Esophagus squamous epithelium (tissue), 4 donors: ENCODE data around the gene KIF26B.

Source experiments
- POLR2A ChIP-seq, 4 donors: fragments of 450-650 bp; IDR thresholded peaks; one replicate each; pipeline ENCODE4 v1.6.1; 2017; ENCODE audit warnings: antibody characterized with exemption in 4 of 4, mild to moderate bottlenecking in 4 of 4, moderate library complexity in 3 of 4
- TF ChIP-seq, protein P1 (sequence below), 6 experiments: fragments of 450-650 bp in 4 of 6; fragments of 200-600 bp in 2 of 6; sonication (generic) in 2 of 6; IDR thresholded peaks; one replicate each; pipeline ENCODE4 v1.5.1; 2016 to 2019; ENCODE audit warnings: antibody characterized with exemption in 6 of 6, mild to moderate bottlenecking in 4 of 6, moderate library complexity in 4 of 6

DNA sequence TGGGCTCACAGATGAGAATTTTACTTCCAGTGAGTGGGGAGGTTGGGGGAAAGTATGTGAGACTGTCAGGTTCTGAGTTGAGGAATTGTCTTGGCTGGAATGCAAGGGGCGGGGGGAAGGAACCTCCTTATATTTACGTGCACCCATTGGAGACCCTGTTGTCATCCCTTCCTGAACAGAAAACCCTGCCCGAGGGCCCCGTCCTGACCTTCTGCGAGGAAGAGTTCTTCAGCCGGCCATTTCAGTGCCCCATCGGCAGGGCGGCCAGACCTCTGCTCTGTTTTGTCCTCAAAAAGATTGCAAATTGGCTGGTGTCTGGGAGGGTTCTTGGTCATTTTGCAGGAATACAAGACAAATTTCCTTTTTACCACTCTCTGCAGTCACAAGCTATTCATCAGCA lies 7.1 kb downstream of the KIF26B start:
- TF ChIP-seq, protein P1, sequence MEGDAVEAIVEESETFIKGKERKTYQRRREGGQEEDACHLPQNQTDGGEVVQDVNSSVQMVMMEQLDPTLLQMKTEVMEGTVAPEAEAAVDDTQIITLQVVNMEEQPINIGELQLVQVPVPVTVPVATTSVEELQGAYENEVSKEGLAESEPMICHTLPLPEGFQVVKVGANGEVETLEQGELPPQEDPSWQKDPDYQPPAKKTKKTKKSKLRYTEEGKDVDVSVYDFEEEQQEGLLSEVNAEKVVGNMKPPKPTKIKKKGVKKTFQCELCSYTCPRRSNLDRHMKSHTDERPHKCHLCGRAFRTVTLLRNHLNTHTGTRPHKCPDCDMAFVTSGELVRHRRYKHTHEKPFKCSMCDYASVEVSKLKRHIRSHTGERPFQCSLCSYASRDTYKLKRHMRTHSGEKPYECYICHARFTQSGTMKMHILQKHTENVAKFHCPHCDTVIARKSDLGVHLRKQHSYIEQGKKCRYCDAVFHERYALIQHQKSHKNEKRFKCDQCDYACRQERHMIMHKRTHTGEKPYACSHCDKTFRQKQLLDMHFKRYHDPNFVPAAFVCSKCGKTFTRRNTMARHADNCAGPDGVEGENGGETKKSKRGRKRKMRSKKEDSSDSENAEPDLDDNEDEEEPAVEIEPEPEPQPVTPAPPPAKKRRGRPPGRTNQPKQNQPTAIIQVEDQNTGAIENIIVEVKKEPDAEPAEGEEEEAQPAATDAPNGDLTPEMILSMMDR (IDR thresholded peaks at IDR 0.05): no peak
- no peak for TF ChIP-seq POLR2A (IDR thresholded peaks at IDR 0.05)
